Epithelial cell of prostate (primary cell): ENCODE data around the gene TPRG1L.
"Not testable (repeated sequence)": the region's sequence is repeated elsewhere in the genome, so short reads cannot be mapped to it uniquely, and the experiment has no call there.

Source experiments
- DNase-seq: peaks from one replicate; pipeline ENCODE4 v3.0.0-alpha.2; 2011; ENCODE audit warnings: low read depth, low spot score
- H3K27ac ChIP-seq: fragments of 450-650 bp; 2 replicates; pipeline ENCODE4 v1.5.1; 2017; ENCODE audit warnings: mild to moderate bottlenecking

The TPRG1L gene

DNA sequence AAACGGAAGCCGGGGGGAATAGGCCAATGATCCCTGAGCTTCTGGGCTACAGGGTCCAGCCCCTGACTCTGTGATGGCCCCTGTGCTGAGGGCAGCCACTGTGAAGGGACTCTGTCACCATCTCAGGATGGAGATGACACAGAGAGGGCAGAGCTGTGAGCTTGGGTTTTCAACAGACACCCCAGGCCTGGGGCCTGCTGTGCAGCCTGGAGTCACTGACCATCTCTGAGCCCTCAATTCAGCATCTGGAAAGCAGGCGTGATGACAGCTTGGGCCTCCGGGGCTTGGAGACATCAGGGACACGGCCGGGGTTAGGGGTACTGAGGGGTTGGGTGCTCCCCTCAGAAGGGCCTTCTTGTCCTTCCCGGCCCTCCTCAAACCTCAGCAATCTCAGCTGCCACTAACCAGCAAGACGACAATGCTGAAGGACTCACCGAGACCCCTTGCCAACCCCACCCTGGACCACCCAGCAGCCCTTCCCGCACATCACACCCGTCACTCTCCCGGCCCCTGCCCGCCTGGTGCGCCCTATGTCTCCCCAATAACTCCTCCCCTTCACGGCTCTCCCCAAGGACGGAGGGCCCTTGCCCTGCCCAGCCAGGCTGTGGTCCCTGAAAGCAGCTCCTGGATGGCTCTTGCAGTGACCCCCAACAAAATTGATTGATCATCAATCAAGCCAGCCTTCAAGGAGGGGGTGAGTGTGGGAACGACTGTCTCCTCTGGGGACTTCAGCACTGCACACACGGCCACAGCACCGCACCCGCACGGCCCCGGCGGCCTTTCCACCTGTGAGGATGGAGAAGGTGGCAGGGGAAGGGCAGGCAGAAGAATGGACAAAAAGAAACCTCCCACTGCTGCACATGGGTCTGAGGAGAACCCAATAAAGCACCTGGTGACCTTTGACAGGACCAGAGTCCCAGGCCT, 17.8 kb upstream of the TPRG1L start:
- DNase-seq: no peak
- no peak overlapping the region for H3K27ac ChIP-seq

DNA sequence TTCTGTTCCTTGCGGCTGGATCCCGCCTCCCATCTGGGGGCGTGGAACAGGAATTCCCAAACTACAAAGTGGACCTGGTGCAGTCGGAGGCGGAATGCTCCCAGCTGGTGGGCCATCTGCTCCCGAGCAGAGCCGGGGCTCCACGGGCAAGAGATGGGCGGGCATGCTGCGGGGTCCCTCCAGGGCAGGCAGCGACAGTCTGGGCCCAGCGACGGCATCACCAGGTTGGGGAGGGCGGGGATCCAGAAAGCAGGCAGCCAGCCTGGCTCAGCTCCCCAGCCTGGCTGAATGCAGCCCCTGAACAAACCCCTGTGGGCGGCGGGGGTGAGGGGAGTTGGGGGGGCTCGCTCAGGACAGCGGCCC, 17.1 kb upstream of the TPRG1L start:
- DNase-seq: no peak

GRCh38 chr1:3608154-3608553, 16.7 kb upstream of the TPRG1L start:
- no peak for DNase-seq
- H3K27ac ChIP-seq: no peak overlapping the region

More for the DNA sequence above, 17.1 kb upstream of the TPRG1L start:
- no peak overlapping the region for H3K27ac ChIP-seq

DNA sequence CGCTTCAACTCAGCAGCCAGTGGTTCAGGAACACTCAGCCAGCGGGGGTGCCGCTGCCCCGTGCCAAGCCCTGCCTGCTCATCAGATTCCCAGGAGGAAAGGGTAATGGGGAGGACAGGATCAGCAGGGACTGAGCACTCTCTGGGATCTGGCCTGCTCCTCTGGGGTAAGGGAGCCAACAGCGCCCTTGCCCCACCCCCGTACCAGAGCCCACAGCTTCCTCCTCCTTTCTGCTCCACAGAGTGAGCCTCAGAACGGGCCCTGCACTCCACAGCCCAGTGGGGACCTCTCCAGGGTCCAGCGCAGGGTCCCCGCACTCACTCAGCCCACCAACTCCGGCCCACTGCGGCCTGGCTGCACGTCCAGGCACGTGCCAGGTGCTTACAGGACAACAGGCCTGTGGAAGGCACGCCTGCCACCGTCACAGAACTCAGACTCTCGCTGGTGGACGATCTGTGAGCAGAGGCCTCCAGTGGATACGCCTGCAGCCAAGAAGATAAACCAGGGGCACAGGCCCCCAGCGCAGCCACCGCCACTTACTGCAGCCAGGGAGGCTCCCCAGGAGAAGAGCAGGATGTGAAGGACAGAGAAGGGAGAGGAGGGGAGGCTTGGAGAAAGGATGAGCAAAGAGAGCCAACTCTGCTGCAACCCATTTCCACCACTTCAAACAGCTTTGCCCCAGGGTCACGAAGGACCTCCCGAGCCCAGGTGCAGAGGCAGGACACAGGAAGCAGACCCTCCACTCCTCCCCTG, 15.6 kb upstream of the TPRG1L start:
- no peak for DNase-seq
- no peak overlapping the region for H3K27ac ChIP-seq

- no peak for DNase-seq
- H3K27ac ChIP-seq: no peak overlapping the region
Measured at GRCh38 chr1:3609769-3610526, 14.9 kb upstream of the TPRG1L start.

- no peak for DNase-seq
- no peak overlapping the region for H3K27ac ChIP-seq
Measured at GRCh38 chr1:3610527-3611169, 14.2 kb upstream of the TPRG1L start.

GRCh38 chr1:3611170-3612019, 13.4 kb upstream of the TPRG1L start, which contains the start of gene MEGF6:
MEGF6 (minus strand) TSS chr1:3611508; CDS start chr1:3611268, 240 bp downstream.
- no peak for DNase-seq
- no peak within 1 kb of the TSS for H3K27ac ChIP-seq

- DNase-seq: no peak
- no peak overlapping the region for H3K27ac ChIP-seq
Measured at GRCh38 chr1:3612123-3612522, 12.7 kb upstream of the TPRG1L start.

GRCh38 chr1:3614755-3615742, 9.8 kb upstream of the TPRG1L start:
- DNase-seq: no peak
- H3K27ac ChIP-seq: no peak overlapping the region

DNA sequence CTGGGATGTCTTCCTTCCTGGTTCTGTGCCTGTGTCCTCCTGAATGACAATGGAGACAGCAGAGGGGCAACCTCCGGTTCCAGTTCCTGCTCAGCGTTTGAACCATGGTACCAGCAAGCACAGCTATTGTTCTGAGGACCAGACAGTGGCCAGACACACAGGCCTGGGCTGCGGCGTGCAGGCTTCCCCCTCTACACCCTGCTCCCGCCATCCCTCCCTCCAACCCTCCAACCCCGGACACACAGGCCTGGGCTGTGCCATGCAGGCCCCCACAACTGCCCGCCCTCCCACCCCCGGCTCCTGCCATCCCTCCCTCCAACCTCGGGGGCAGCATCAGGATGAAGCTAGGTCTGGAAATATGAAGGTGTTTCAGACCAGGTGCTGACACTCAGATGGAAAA, 8.0 kb upstream of the TPRG1L start:
- DNase-seq: no peak
- no peak overlapping the region for H3K27ac ChIP-seq

DNA sequence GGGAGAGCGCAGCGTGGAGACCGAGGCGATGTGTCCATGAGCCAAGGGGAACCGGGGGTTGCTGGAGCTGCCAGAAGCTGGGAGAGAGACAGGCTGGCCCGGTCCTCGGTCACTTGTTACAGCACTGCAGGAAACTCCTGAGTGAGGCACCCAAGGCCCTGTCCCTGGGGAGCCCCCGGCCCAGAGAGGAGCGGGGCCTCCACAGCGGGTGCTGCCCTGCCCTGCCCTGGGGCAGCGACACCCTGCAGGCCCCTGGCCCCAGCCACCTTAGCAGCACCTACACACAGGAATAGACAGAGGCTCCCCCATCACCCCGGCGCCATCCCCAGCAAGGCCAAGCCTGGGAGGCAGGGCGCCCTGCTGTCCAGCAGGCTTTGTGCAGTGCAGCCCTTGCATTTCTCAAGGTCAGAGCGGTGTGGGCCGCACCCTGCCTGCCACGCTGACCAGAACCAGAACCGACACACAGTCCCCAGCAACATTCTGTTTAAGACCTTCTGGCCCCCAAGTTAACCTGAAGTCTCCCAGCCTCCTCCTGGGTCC, 6.9 kb upstream of the TPRG1L start:
- no peak overlapping the region for H3K27ac ChIP-seq
- no peak for DNase-seq

- no peak for DNase-seq
- no peak overlapping the region for H3K27ac ChIP-seq
Measured at GRCh38 chr1:3618531-3618880, 6.3 kb upstream of the TPRG1L start.

DNA sequence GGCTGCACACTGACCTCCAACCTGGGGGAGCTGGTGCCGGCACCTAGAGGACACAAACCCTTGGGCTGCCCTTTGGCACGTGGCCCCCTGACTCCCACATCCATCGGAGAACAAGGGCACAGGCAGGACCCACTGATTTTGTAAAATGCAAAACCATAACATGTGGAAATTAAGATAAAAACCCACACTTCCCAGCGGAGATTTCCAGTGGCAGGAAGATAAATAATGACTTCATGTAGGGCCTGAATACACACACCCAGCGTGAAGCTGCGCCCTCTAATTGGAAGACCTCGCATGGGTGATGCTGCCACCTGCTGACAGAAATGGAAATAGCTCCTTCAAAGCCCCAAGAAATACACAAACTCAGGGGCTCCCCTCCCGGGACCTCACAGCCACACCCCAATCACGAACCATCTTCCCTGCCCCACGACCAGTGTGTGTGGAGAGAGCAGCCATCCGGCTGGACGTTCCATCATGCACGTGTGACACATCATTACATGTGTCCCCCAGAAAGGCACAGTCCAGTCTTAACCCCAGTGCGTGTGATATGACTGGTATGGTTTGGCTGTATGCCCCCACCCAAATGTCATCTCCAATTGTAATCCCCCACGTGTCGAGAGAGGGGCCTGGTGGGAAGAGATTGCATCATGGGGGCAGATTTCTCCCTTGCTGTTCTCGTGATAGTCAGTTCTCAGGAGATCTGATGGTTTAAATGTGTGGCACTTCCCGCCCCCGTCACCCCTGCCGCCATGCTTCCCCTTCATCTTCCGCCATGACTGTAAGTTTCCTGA, 5.7 kb upstream of the TPRG1L start:
- DNase-seq: peak; percentile 14
- H3K27ac ChIP-seq: no peak overlapping the region

DNA sequence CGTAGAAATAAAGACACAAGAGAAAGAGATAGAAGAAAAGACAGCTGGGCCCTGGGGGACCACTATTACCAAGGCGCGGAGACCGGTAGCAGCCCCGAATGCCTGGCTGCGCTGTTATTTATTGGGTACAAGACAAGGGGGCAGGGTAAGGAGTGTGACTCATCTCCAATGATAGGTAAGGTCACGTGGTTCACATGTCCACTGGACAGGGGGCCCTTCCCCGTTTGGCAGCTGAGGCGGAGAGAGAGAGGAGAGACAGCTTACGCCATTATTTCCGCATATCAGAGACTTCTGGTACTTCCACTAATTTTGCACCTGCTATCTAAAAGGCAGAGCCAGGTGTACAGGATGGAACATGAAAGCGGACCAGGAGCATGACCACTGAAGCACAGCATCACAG, 4.1 kb upstream of the TPRG1L start:
- no peak for DNase-seq
- H3K27ac ChIP-seq: no peak overlapping the region

DNA sequence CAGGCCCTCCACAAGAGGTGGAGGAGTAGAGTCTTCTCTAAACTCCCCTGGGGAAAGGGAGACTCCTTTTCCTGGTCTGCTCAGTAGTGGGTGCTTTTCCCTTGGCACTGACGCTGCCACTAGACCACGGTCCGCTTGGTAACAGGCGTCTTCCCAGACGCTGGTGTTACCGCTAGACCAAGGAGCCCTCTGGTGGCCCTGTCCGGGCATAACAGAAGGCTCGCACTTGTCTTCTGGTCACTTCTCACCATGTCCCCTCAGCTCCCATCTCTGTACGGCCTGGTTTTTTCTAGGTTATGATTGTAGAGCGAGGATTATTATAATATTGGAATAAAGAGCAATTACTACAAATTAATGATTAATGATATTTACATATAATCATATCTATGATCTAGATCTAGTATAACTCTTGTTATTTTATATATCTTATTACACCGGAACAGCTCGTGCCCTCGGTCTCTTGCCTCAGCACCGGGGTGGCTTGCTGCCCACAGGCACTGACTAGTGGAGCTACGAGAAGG, 3.6 kb upstream of the TPRG1L start:
- not testable (repeated sequence) for DNase-seq, H3K27ac ChIP-seq

DNA sequence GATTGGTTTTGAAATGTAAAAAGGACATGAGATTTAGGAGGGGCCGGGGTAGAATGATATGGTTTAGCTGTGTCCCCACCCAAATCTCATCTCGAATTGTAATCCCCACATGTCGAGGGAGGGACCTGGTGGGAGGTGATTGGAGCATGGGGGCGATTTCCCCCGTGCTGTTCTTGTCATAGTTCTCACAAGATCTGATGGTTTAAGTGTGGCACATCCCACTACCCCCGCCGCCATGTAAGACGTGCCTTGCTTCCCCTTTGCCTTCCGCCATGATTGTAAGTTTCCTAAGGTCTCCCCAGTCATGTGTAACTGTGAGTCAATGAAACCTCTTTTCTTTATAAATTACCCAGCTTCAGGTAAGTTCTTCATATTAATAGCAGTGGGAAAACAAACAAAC, 2.7 kb upstream of the TPRG1L start:
- H3K27ac ChIP-seq, DNase-seq: not testable (repeated sequence)
